HCT116 (cell line): Measurements from ENCODE around the gene NAGLU. TPM values are rescaled to one million over a fixed set of nuclear protein-coding genes. Genes with fewer than 3 reads are reported as not detected.

ENCODE experiments used
- ATAC-seq: fragments of 200-7000 bp; cut with Tn5 transposase; 2 replicates; pipeline ENCODE4 v1.9.1; 2020; ENCODE audit warnings: mild to moderate bottlenecking, moderate library complexity
- BruUV-seq: library from RNA; stranded (reverse); fragments of 400-500 nt; replicated peaks from 2 replicates; lab custom pipeline; 2021; lab: Mats Ljungman, UMichigan
- CTCF ChIA-PET: fragments of 300-600 bp; sonication (Branson Sonifier 250); formaldehyde crosslinking; loops from one replicate; lab custom pipeline; 2021; ENCODE audit warnings: antibody characterized with exemption; lab: Charles Lee
- POLR2A ChIA-PET: fragments of 300-600, 350-600 bp; sonication (Branson Sonifier 250); formaldehyde crosslinking; loops from one replicate; lab custom pipeline; 2021; ENCODE audit warnings: antibody characterized with exemption; lab: Charles Lee
- RAD21 ChIA-PET, 2 experiments: fragments of 300-600 bp; sonication (Branson Sonifier 250); formaldehyde crosslinking; loops; one replicate each; lab custom pipeline; 2023; ENCODE audit warnings: low total read pairs in 2 of 2; ENCODE audit not compliant: uncharacterized antibody in 2 of 2, unreplicated experiment in 2 of 2, low non-redundant PET in 1 of 2; lab: Charles Lee
- DNase-seq: peaks from one replicate; pipeline ENCODE4 v3.0.0-alpha.2; 2010; ENCODE audit warnings: low read depth, low spot score
- H2AFZ ChIP-seq: fragments of 200-600 bp; shearing (Covaris generic), sonication (generic); 2 replicates; pipeline ENCODE4 v1.6.1; 2017; ENCODE audit warnings: low read depth, mixed run types, mixed read lengths, antibody characterized with exemption, low read length; ENCODE audit not compliant: poor library complexity, severe bottlenecking
- H3K27ac ChIP-seq: 2 replicates; pipeline ENCODE4 v1.5.1; 2012; ENCODE audit warnings: low read depth, low read length
- H3K27me3 ChIP-seq: fragments of 200-600 bp; sonication (generic); 2 replicates; pipeline ENCODE4 v1.6.1; 2016; ENCODE audit warnings: mixed run types, low read length, mixed read lengths; ENCODE audit not compliant: insufficient read depth
- H3K36me3 ChIP-seq, 2 experiments: fragments of 200-500 bp in 1 of 2; fragments of 200-600 bp in 1 of 2; sonication (Bioruptor generic) in 1 of 2; sonication (generic) in 1 of 2; 2 replicates each; pipeline versions ENCODE4 v1.5.1 to v1.6.1; 2014 to 2016; ENCODE audit warnings: low read length in 2 of 2, inconsistent platforms in 1 of 2, mixed read lengths in 1 of 2, mixed run types in 1 of 2; ENCODE audit not compliant: insufficient read depth in 2 of 2, control insufficient read depth in 1 of 2
- H3K4me1 ChIP-seq, 2 experiments: fragments of 200-600 bp in 1 of 2; sonication (generic) in 1 of 2; 2 replicates each; pipeline versions ENCODE4 v1.5.1 to v1.6.1; 2012 to 2017; ENCODE audit warnings: low read length in 2 of 2, inconsistent platforms in 1 of 2, mild to moderate bottlenecking in 1 of 2, mixed read lengths in 1 of 2, mixed run types in 1 of 2, moderate library complexity in 1 of 2; ENCODE audit not compliant: insufficient read depth in 2 of 2, control insufficient read depth in 1 of 2
- H3K4me2 ChIP-seq: fragments of 200-600 bp; sonication (generic); 2 replicates; pipeline ENCODE4 v1.6.1; 2017; ENCODE audit warnings: mixed run types, low read length, mixed read lengths
- H3K4me3 ChIP-seq, 2 experiments: fragments of 200-600 bp in 1 of 2; sonication (generic) in 1 of 2; replicated peaks in 1 of 2; 2 replicates each; pipeline ENCODE4 v1.5.1; 2011 to 2016; ENCODE audit warnings: low read length in 2 of 2, control low read depth in 1 of 2, low read depth in 1 of 2, mild to moderate bottlenecking in 1 of 2, mixed read lengths in 1 of 2, mixed run types in 1 of 2
- H3K79me2 ChIP-seq: fragments of 200-600 bp; sonication (generic); 2 replicates; pipeline ENCODE4 v1.6.1; 2017; ENCODE audit warnings: mild to moderate bottlenecking, mixed run types, low read length, moderate library complexity, mixed read lengths; ENCODE audit not compliant: insufficient read depth
- H3K9ac ChIP-seq: fragments of 200-600 bp; sonication (generic); 2 replicates; pipeline ENCODE4 v1.6.1; 2016; ENCODE audit warnings: low read length, mixed read lengths
- H3K9me2 ChIP-seq: fragments of 200-600 bp; sonication (generic), shearing (Covaris generic); 2 replicates; pipeline ENCODE4 v1.6.1; 2017; ENCODE audit warnings: mixed run types, mild to moderate bottlenecking, moderate library complexity; ENCODE audit not compliant: insufficient read depth
- H3K9me3 ChIP-seq, 2 experiments: fragments of 200-500 bp in 1 of 2; fragments of 200-600 bp in 1 of 2; sonication (Bioruptor generic) in 1 of 2; sonication (generic) in 1 of 2; 2 replicates each; pipeline ENCODE4 v1.6.1; 2014 to 2017; ENCODE audit warnings: low read length in 2 of 2, mixed read lengths in 2 of 2, inconsistent platforms in 1 of 2, low read depth in 1 of 2, mild to moderate bottlenecking in 1 of 2, mixed run types in 1 of 2, moderate library complexity in 1 of 2; ENCODE audit not compliant: control insufficient read depth in 1 of 2, insufficient read depth in 1 of 2
- H4K20me1 ChIP-seq: fragments of 200-600 bp; sonication (generic), shearing (Covaris generic); 2 replicates; pipeline ENCODE4 v1.6.1; 2017; ENCODE audit warnings: mixed run types, mild to moderate bottlenecking, moderate library complexity; ENCODE audit not compliant: insufficient read depth
- EZH2 ChIP-seq: fragments of 200-600 bp; sonication (generic); IDR thresholded peaks from 2 replicates; pipeline ENCODE4 v1.6.1; 2017; ENCODE audit warnings: antibody characterized with exemption, mixed run types
- POLR2A ChIP-seq: IDR thresholded peaks from 2 replicates; pipeline ENCODE4 v1.7.0; 2011; ENCODE audit warnings: borderline replicate concordance; ENCODE audit not compliant: insufficient read depth, insufficient read length; ENCODE audit errors: extremely low read depth
- SIN3A ChIP-seq: IDR thresholded peaks from 2 replicates; pipeline ENCODE4 v1.6.1; 2012; ENCODE audit warnings: low read depth
- SP1 ChIP-seq: IDR thresholded peaks from 2 replicates; pipeline ENCODE4 v1.6.1; 2012; ENCODE audit warnings: low read depth
- TCF7L2 ChIP-seq: IDR thresholded peaks from 2 replicates; pipeline ENCODE4 v1.7.0; 2011; ENCODE audit warnings: borderline replicate concordance, inconsistent platforms; ENCODE audit not compliant: insufficient read depth, insufficient read length; ENCODE audit errors: extremely low read depth
- ZFX ChIP-seq: fragments of 450-650 bp; IDR thresholded peaks from 2 replicates; pipeline ENCODE4 v1.6.1; 2017
- intact Hi-C: fragments of 100-400 bp; cut with micrococcal nuclease; formaldehyde crosslinking; loops from 2 replicates; pipeline ENCODE4 v1.10.0; 2022
- total RNA-seq: library from RNA; stranded (reverse); gene quantifications from one replicate; pipeline ENCODE4 v1.2.1, GENCODE V29; 2021; ENCODE audit not compliant: unreplicated experiment
- TF ChIP-seq, protein P1 (sequence below): IDR thresholded peaks from 2 replicates; pipeline ENCODE4 v1.6.1; 2011; ENCODE audit warnings: mild to moderate bottlenecking, low read length, moderate library complexity; ENCODE audit not compliant: insufficient replicate concordance; ENCODE audit errors: extremely low read depth
- TF ChIP-seq, protein P2 (sequence below): IDR thresholded peaks from 2 replicates; pipeline ENCODE4 v1.6.1; 2012; ENCODE audit warnings: low read depth
- TF ChIP-seq, protein P3 (sequence below), 3 experiments: fragments of 200-600 bp in 1 of 3; sonication (generic) in 1 of 3; IDR thresholded peaks in 2 of 3; conservative IDR thresholded peaks in 1 of 3; 2 replicates each; pipeline ENCODE4 v1.5.1; 2012 to 2017; ENCODE audit warnings: low read depth in 2 of 3, low read length in 2 of 3, antibody characterized with exemption in 1 of 3, borderline replicate concordance in 1 of 3, control low read depth in 1 of 3, mild to moderate bottlenecking in 1 of 3, mixed read lengths in 1 of 3, mixed run types in 1 of 3, moderate library complexity in 1 of 3; ENCODE audit not compliant: insufficient read depth in 1 of 3

The NAGLU gene
- total RNA-seq, 1 experiment from 2014 or later, result 17.7 TPM

DNA sequence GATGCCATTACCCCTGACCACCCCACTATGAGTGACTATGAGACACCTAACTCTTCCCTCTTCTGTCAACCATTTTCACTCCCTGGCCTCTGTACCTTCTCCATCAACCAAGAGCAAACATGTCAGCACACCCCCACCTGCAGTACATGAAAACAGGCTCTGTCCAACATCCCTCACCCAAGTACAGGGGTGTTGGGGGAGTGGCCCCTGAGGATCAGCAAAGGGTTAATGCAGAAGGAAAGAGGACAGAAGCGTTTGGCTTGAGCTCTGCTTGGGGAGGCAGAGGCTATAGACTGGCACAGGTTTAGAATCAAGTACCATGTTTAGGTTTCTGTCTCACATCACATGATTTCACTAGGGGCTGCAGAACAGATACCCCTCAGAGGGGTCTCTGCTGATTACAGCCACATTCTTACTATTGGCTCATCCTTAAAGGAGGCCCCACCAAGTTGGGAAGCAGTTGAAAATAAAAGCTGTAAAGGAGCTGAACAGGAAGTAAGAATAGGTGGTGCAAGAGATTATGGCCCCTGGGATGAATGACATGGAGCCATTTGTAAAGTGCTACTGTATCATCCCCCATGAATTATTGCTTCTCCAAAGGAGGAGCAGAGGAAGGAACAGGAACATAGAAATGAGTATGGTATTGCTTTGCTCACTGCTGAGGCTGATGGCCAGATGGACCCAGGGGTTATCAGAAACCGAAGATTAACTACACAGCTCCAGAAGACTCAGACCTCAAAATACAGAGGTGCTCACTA, 43.9 kb downstream of the NAGLU start (continued):
- TF ChIP-seq, protein P1, sequence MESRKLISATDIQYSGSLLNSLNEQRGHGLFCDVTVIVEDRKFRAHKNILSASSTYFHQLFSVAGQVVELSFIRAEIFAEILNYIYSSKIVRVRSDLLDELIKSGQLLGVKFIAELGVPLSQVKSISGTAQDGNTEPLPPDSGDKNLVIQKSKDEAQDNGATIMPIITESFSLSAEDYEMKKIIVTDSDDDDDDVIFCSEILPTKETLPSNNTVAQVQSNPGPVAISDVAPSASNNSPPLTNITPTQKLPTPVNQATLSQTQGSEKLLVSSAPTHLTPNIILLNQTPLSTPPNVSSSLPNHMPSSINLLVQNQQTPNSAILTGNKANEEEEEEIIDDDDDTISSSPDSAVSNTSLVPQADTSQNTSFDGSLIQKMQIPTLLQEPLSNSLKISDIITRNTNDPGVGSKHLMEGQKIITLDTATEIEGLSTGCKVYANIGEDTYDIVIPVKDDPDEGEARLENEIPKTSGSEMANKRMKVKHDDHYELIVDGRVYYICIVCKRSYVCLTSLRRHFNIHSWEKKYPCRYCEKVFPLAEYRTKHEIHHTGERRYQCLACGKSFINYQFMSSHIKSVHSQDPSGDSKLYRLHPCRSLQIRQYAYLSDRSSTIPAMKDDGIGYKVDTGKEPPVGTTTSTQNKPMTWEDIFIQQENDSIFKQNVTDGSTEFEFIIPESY, result no peak
- TF ChIP-seq EZH2 (no peak), ZFX (no peak)

DNA sequence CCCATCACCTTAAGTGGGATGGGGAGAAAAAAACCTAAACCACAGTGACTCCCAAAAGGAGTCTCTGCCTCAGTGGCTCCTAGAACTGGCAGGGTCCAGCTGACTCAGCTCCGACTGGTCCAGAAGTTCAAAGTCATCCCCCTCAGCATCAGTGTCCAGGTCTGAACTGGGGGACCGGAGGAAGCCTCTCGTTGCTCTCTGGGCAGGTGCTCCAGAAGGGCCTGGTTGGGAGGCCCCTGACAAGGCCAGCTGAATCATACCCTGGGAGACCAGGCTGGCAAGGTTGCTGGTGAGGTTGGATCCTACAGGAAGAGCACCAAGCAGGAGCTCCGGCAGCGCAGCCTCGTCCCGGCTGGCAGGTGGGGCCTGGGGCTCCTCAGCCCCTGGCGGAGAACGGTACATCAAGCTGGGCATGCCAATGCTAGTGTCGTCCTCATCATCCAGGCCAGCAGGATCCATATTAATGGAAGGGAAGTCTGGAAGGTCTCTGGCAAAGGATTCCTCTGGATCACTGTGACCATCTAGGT, 45.8 kb downstream of the NAGLU start:
- ChIA-PET POLR2A (interaction anchor here (0.6 kb wide), 1 partner anchor 16 kb away, joined by 4 read pairs; no protein-coding TSS in a partner anchor), RAD21 (no interaction called here), CTCF (no interaction called here)
- Histone ChIP-seq H3K36me3 (peaks cover 27 to 30% of the 10 kb centered on the region in 2 experiments; a peak in 3 of 4 replicates), H4K20me1 (no peaks in the 10 kb centered on the region), H3K4me1 (peaks cover 4 to 6% of the 10 kb centered on the region in 2 experiments; a peak in 2 of 4 replicates), H2AFZ (no peak overlapping the region), H3K9me2 (no peaks in the 10 kb centered on the region), H3K9ac (no peak overlapping the region), H3K9me3 (no peaks in the 10 kb centered on the region), H3K4me2 (no peak overlapping the region), H3K4me3 (no peak overlapping the region), H3K27me3 (no peaks in the 10 kb centered on the region), H3K27ac (no peak overlapping the region), H3K79me2 (peaks cover 14% of the 10 kb centered on the region)
- ATAC-seq (no peak), DNase-seq (no peak)
- BruUV-seq, result no TSS peak
- intact Hi-C loops, result no loop called here
- TF ChIP-seq TCF7L2 (no peak), SP1 (no peak), POLR2A (no peak), SIN3A (no peak)
- TF ChIP-seq, protein P1, result no peak
- TF ChIP-seq, protein P2, sequence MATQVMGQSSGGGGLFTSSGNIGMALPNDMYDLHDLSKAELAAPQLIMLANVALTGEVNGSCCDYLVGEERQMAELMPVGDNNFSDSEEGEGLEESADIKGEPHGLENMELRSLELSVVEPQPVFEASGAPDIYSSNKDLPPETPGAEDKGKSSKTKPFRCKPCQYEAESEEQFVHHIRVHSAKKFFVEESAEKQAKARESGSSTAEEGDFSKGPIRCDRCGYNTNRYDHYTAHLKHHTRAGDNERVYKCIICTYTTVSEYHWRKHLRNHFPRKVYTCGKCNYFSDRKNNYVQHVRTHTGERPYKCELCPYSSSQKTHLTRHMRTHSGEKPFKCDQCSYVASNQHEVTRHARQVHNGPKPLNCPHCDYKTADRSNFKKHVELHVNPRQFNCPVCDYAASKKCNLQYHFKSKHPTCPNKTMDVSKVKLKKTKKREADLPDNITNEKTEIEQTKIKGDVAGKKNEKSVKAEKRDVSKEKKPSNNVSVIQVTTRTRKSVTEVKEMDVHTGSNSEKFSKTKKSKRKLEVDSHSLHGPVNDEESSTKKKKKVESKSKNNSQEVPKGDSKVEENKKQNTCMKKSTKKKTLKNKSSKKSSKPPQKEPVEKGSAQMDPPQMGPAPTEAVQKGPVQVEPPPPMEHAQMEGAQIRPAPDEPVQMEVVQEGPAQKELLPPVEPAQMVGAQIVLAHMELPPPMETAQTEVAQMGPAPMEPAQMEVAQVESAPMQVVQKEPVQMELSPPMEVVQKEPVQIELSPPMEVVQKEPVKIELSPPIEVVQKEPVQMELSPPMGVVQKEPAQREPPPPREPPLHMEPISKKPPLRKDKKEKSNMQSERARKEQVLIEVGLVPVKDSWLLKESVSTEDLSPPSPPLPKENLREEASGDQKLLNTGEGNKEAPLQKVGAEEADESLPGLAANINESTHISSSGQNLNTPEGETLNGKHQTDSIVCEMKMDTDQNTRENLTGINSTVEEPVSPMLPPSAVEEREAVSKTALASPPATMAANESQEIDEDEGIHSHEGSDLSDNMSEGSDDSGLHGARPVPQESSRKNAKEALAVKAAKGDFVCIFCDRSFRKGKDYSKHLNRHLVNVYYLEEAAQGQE, result no peak
- TF ChIP-seq, protein P3, sequence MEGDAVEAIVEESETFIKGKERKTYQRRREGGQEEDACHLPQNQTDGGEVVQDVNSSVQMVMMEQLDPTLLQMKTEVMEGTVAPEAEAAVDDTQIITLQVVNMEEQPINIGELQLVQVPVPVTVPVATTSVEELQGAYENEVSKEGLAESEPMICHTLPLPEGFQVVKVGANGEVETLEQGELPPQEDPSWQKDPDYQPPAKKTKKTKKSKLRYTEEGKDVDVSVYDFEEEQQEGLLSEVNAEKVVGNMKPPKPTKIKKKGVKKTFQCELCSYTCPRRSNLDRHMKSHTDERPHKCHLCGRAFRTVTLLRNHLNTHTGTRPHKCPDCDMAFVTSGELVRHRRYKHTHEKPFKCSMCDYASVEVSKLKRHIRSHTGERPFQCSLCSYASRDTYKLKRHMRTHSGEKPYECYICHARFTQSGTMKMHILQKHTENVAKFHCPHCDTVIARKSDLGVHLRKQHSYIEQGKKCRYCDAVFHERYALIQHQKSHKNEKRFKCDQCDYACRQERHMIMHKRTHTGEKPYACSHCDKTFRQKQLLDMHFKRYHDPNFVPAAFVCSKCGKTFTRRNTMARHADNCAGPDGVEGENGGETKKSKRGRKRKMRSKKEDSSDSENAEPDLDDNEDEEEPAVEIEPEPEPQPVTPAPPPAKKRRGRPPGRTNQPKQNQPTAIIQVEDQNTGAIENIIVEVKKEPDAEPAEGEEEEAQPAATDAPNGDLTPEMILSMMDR (IDR thresholded peaks at IDR 0.05 in 2 of 3, conservative IDR thresholded peaks at IDR 0.05 in 1 of 3; ENCODE audit: borderline replicate concordance in 1 of 3, insufficient read depth in 1 of 3, low read depth in 2 of 3, low read length in 2 of 3), result no peak
